ENCODE data around the gene KCNG1.

The KCNG1 gene

DNA sequence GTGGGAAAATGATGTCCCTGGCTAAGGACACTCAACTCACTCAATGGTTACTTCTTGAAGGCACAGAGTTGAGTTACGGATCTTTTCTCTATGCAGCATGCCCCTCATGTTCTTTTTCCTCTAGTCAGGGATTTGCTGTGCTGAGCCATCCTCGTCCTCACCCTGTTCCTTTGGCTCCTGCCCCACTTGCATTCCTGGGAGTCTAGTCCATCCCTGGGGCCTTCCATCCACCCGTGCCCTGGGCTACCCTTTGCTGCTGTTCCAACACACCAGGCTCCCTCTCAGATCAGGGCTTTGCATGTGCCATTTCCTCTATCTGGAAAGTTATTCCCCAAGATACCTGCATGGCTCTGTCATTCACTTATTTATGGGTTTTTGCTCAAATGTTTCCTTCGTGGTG lies 13.3 kb upstream of the KCNG1 start:
- no peak for DNase-seq

DNA sequence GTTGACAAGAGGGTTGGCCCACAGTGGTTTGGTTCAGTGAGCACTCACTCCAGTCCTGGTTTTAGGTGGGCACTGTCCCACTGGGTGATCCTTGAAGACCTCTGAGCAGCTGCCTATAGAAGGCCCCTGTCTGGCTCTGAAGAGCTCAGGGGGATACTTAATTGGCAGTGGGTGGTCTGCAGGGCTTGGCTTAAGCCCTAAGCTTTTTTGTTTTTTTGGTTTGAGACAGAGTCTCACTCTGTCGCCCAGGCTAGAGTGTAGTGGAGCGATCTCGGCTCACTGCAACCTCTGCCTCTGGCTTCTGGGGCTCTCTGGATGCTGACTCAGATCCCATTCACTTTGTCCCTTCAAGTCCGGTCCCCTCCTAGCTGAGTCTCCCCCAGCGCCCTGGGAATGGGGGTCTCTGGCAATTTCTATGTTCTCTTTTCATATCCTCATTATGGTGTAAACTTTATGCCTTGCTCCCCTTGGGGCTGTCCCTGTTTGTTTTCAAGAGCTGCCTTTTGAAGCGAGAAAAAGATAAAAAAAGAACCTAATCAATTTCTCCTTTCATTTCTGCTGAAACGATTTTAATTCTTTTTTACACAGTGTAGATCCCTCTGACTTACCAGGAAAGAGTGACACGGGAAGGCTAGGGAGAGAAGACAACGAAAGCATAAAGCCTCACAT lies 12.2 kb upstream of the KCNG1 start:
- no peak for DNase-seq

DNA sequence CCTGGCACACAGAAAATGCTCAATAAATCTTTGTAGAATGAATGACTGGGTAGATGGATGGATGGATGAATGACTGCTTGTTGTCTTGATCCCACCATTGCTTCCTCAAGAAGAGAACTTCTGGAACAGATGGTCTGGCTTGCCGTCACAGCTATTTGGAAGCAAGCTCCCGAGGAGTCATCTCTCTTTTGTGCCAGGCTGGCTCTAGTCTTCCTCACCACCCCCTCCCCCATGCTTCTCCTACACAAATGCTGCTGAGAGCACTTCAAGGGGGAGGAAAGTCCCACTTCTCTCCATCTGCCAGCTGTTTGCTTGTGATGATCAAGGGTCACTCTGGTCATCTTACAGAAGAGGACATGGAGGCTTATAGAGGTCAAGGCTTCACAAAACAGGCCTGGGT lies 11.6 kb upstream of the KCNG1 start:
- DNase-seq, result no peak

DNA sequence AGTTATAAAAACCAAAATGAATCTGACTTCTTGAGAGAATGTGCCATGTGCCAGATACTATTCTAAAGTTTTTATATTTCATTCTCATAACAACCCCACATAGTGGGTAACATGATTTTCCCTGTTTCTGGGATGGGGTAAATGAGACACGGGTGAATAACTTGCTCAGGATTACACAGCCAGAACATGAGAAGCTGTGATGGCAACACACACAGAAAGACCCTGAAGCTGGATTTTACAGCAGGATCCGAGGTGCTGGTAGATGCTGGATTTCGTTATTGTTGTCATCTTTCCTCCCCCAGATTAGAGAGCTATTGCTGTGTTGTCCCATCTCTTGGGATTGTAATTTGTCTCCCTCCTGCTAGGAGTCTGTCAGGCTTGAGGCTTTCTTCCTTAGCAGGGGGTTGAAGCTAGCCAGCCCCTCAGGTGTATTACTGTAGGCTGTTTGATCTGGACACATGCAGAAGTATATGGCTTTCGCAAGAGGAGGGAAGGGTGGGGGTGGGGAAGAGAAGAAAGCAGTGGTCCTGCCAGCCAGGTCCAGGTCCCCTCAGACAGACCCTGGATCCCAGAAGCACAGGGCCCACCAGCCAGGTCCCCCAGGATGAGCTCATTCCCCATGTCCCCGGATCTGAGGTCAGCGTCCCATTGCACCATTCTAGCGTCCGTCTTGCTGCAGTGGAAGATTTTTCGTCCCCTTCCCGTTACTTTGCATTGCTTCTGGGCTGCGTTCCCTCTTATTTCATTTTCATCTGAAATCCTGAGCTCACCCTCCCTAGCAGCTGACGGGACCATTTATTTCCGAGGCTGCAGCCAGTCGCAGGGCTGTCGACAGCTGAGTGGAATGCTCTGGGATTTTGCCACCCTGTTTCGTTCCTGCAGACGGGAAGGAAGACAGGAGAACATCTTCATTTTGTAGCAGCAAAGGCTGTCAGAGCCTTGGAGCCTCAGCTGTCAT lies 7.3 kb upstream of the KCNG1 start:
- no peak for DNase-seq

DNA sequence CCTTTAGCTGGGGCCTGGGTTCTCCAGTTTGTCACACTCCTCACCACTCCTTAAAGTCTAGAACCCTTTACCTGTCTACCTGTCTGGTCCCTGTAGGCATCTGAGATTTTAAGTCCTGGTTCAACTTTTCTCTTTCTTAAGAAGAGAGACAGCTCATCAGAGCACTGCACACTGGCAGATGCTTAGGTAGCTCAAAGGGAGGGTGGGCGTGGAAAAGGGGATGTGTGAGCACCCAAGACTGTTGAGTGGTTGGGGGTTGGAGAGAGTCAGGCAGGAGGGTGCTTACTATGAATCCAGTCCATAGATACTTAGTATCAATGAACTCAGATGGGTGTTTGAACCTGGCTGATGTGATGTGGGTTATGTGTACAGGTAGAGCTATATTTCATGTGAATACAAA lies 6.6 kb upstream of the KCNG1 start:
- DNase-seq, result no peak

DNA sequence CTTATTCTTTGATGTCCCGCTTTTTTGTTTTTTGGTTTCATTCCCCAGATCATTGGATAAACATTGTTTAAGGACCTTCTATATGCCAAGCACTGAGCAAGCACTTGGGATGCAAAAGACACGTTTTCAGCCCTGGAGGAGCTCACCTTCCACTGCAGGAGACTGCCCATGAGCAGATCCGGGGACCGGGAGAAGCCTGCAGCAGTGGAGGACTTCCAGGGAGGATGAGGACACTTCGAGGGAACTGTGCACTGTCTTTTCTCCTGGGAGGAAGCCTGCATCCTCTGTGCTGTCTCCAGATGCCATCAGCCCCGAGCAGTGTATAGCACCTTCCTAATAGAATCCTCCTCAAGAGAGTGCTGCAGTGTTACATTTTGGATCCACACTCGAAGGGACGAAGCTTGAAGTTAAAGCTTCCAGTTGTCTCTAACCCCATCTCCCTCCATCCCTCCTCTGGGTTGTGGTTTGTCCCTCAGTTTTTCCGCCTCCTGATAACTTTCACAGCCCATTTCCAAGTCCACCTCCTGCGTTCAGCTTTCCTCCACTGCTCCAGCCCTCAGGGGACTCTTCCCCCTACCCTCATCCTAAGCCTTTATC lies 5.8 kb upstream of the KCNG1 start:
- no peak for DNase-seq

DNA sequence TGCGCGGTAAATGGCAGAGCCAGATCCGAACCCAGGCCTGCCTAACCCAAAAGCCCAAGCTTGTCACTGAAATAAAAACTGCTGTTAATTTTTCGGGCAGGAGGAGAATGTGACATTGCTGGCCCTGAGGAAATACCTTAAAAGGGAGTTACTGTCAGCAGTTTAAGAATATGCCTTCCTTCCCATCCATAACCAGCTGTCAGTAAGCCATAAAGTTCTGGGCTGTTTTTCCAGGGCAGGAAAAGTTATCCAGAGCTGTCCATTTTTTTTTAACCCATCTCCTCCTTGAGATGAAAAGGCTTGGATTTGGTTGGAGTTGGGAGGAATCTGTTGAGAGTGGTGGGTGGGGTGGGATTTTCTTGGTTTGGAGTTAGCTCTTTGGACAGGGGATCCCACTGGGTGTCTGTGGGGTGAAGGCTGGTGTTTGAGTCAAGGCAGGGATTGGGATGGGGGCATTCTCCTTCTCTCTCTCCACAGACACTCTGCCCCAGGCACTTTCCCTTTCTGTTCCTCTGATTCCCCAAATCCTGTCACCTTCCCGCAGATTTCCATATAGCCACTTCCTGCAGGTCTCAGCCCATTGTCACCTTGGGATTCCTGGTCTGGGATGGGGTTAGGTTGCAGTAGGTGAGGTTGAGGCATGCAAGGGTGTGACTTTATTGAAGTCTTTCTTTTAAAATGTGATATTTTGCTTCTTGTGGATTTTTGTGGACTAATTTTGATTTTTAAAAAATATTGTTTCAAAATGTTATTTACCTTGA lies 4.3 kb upstream of the KCNG1 start:
- DNase-seq, result no peak

DNA sequence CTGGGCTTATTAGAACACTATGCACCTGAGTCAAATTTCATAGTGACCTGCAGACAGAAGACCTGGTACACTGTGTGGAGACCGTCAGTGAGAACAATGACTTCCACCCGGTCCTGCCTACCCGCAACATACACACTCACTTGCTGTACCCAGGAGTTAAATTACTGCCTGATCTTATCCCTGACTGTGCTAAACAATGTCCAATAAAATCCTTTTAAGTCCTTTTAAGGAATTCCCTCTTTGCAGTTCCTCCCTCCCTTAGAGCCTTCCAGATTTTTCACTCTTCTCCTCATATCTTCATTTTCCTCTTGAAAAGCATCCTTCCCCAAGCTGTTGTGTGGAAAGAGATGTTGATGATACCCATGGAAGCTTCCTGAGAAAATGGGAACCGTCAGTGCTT lies 3.4 kb upstream of the KCNG1 start:
- no peak for DNase-seq

DNA sequence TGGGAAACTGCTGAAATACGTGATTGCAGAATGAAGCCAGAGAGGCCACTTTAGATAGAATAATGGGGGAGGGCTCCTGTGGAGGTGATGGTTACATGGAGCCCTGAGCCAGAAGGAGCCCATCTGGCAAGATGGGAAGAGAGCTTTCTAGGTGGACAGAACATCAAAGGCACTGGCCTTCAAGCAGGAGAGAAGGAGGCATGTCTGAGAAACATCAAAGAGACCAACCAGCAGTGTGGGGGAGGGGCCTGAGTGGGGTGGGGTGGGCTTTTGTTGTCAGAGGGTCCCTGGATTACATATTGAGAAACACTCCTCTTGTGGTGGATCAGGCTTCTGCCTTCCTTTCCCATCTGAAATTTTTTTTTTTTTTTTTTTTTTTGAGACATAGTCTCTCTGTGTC lies 1.9 kb upstream of the KCNG1 start:
- no peak for DNase-seq

DNA sequence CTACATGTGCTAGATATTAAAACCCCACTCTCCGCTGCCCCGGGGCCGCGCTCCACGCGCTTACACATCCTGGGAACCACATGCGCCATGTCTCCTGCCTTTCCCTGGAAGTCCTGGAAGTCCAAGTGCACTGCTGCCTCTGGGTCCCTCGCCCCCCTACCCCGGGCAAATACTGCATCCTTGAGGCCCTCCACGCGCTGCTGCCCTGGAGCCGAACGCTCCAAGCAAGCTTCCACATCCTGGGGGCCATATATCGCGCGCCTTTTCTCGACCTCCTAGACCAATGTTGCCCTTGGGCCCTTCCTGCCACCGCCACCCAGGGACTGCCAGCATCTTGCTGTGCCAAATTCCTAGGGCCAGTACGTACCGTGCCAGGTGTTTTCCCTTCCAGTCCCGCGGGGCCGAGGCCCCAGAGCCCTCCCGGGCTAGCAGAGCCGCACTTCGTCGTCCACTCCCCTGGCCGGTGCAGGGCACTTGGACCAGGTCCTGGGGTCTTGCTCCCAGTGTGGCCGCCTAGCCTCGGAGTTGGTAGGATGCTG lies 779 bp upstream of the KCNG1 start:
- DNase-seq, result no peak

DNA sequence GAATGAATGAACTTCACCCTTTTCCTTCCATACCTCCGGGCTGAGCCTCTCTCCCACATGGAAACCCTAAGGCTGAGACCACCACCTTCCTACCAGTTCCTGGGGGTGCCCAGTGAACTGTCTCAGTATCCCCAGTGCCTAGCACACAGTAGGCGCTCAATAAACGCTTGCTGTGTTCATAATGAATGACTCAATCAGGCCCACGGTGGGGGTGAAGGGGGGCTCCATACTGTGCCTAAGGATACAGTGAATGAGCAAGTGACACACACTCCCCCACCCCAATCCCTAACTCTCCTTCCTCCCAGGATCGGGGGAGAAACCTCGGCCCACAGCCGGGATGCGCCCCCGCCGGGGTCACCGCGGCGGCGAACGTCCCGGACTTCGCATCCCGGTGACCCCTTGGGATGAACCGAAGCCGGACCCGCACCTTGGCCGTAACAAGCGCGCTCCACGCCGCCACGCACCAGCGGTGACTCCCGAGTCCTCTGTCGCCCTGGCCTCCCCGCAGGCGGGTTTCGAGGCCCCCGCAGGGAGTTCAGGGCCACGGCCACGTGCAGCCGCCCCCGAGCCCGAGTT lies 592 bp downstream of the KCNG1 start:
- DNase-seq, result no peak

DNA sequence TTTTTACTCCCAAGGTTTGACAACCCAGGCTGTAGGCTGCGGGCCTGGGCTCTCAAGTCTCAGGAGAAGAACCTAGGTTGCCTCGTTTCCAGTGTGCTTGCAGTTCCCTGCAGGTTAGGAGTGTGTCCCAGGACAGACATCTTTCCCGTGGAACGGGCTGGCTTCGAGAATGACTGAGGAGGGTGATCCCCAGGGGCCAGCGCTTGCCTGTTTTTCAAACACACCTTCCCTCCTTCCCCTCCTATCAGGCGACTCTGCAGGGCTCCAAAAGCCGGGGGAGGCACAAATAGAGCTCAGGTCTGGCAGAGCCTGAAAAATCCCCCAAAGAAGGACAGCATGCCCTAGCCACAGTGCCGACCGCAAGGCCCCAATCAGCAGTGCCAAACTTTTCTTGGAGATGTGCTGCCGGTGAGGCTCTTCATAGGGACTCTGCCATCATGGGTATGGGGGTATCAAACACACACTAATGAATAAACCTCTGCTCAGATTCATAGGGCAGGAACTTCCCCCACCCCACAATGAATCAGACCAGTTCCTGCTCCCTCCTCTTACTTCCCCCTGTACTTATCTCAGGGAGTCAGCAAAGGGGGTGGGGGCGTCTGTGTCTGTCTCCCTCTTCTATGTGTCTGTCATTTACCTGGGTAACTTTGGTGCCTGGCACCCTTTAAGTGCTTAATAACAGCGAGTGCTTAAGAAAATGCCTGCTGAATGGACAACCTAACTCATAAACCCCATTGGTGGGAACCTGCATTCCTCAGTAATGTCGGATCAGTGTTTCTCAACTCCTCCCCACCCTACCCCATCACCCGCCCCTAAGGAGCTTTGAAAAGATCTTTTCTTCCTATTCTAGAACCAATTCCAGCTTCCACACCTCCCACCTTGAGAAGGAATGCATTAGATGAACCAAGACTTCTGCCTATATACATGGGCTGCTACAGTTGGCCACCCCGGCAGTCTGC lies 1.6 kb downstream of the KCNG1 start:
- DNase-seq, result no peak

DNA sequence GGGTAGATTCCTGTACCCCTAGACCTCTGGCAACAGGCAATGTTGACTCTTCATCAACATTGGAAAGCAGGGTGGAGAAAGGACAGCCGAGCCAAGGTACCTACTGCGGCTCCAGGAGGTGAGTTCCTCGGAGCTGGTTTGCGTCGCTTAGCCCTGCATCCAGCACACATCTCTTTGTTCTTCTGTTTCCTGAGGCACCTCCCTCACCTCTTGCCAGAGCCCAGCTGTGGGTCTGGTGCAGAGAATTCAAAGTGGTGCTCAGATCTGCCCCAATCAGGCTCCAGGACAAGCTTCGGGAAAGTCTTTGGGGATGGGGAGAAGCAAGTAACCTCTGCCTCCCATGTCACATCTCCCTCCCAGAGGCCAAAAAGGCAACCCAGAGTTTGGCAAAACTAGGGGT lies 2.2 kb downstream of the KCNG1 start:
- no peak for DNase-seq

DNA sequence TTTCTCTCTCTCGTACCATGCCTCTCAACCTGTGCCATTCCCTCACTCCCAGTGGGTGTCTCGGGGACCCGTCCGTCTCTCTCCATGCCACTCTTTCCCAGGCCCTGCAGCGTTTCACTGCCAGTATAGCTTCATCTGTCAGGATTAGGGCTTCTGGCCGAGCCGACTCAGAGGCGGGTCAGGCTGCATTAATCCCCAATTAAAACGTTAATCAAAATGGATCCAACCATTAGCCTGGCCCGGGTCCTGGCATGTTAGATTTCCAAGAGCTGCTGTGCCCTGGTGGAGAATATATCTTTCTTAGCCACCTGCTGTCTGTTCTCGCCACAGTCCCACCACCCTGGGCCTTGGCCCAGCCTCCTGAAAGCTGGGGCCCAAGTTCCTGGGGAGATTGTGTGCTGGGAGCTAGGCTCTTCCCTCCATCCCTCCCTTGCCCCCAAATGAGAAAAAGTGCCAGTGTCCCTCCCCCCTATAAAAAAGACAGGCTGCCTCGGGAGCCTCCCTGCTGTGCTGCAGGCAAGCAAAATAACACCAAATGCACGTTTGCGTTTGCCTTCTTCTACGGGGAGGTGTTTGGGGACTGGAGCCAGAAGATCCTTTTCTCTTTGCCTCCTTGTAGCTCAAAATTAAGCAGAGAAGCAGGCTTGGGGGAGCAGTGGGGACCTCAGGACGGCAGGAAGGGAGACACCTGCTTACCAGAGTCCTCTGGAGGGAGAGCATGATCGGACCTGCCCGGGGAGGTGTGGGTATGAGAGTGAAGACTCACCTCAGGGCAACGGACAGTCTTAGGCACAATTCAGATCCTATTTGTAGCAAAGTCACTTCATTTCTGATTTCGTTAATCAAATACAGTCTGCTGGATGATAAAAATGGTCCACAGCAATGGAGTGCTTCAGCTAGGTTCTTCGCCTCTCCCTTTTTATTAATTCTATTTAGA lies 3.0 kb downstream of the KCNG1 start:
- no peak for DNase-seq

DNA sequence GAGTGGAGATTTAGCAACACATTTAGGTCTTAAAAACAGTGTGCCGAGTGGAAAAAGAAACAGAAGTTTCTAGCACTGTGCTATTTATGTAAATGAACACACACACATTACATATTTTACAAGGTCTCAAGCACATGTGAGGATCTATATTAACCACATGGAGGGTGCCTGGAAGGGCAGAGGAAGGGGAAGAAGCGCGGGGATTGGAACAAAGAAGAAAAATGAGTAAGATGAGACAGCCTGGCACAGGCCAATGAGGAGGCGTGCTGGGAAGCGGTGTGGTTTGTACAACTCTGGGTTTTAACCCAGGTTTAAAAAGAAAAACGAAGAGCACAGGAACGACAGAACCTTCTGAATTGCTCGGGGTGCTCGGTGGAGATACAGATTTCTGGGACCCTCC lies 5.7 kb downstream of the KCNG1 start:
- no peak for DNase-seq

DNA sequence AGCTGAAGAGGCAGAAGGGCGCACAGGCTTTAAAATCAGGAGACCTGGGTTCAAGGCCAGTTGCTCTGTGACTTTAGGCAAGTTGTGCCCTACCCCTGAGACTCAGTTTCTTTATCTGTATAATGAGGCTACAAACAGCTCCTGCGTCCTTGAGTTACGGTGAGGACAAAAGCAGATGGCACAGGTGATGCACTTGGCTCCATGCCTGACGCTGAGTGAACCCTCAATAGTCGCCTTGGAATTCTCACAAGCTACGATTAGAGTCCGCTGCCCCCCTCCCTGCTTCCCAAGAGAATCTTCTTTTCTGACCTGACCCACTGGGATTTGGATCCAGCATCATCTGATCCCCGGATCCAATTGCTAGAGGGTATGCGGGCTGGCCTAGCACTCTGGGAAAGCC lies 6.4 kb downstream of the KCNG1 start:
- no peak for DNase-seq

DNA sequence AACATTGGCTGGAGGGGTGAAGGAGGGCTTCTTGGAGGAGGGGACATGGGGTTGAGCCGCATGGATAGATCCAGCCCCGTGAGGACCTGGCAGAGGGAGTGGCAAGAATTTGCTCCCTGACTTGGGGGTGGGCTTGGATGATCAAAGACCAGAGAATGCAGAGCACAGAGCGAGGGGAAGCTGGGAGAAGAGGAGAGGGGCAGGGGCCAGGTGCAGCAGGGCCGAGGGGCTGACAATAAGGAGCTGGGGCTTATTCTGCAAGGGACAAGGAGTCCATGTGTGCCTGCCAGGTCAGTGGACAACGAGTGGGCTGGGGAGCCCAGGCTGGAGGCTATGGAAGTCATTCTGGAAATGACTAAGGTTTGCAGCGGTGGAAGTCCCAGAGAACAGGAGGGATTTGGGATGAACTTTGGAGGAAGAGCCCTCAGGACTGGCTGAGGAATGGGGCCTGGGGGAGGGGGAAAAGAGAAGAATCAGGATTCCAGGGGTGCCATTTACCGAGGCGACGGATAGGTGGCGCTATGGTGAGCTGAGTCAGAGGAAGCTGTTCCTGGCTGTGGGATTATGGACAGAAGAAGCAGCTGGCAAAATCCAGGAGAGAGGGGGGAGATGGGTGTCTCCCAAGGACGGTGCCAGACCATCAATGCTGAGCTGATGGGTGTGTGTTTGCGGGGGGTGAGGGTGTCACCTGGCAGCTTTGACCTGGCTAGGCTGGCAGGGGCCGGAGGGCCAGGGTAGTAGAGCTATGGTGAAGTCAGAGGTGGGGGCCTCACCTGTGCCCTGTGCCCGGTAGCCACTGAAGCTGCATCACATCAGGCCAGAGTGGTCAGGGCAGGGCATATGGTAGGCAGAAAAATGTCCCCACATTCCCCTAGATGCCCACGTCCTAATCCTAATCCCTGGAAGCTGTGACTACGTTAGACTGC lies 7.8 kb downstream of the KCNG1 start:
- DNase-seq, result no peak

DNA sequence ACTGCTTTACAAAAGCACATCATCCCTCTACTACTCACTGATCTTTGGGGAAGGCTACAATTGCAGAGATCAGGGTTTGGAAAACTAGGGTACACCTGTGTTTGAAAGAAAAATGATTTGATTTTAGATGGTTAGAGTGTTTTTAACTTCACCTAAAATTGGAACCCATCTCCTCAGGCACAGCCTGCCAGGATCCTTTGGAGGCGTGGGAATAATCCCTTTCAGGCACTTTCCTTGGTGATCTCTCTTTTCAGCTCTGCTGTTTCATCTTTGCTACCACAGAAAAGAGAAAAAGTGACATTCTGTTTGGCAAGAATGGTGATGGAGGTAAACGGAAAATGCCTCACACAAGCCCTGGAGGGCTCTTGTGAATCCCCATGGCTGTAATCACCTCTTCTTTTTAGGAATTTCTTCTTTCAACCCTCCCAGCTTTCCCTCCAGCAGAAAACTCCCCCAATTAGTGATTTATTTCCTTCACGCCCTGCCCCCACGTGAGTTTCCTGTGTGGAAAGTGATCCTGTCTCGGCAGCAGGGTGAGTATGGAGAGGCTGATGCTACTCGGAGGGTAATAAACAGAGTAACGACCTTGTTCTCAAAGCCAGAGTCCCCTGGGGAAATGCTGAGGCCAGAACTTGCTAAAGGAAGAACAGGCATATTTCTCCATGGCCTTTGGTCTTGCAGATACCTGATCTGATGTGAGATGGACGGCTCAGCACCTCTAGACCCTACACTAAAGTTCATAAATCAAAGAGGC lies 9.2 kb downstream of the KCNG1 start:
- no peak for DNase-seq

All from CD4-positive, alpha-beta T cell treated with Interferon alpha-2 for 1 hour (primary cell).